Iris pigment epithelial cell (primary cell): Measurements from ENCODE around the gene FKBP5.
"Not testable (repeated sequence)": the region's sequence is repeated elsewhere in the genome, so short reads cannot be mapped to it uniquely, and the experiment has no call there.

ENCODE experiments used
- DNase-seq: peaks from one replicate; pipeline ENCODE4 v3.0.0-alpha.2; 2011; ENCODE audit warnings: low read depth

Gene FKBP5

GRCh38 chr6:35609588-35609987 lies 79.1 kb downstream of the FKBP5 start:
- DNase-seq = no peak

GRCh38 chr6:35607517-35608233 lies 81.0 kb downstream of the FKBP5 start:
- no peak for DNase-seq

DNA sequence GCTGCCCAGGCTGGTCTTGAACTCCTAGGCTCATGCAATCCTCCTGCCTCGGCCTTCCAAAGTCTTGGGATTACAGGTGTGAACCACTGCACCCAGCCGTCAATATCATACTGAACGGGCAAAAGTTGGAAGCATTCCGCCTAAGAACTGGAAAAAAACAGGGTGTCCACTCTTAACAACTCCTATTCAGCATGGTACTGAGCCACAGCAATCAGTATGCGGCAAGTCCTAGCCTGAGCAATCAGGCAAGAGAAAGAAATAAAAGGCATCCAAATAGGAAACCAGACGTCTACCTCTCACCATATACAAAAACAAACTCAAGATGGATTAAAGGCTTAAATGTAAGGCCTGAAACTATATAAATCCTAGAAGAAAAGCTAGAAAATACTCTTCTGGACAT lies 83.1 kb downstream of the FKBP5 start:
- DNase-seq = peak; percentile 46

- DNase-seq = no peak
Measured at GRCh38 chr6:35603326-35604202, 85.2 kb downstream of the FKBP5 start.

GRCh38 chr6:35602133-35602946 lies 86.4 kb downstream of the FKBP5 start:
- peak; percentile 73 for DNase-seq

DNA sequence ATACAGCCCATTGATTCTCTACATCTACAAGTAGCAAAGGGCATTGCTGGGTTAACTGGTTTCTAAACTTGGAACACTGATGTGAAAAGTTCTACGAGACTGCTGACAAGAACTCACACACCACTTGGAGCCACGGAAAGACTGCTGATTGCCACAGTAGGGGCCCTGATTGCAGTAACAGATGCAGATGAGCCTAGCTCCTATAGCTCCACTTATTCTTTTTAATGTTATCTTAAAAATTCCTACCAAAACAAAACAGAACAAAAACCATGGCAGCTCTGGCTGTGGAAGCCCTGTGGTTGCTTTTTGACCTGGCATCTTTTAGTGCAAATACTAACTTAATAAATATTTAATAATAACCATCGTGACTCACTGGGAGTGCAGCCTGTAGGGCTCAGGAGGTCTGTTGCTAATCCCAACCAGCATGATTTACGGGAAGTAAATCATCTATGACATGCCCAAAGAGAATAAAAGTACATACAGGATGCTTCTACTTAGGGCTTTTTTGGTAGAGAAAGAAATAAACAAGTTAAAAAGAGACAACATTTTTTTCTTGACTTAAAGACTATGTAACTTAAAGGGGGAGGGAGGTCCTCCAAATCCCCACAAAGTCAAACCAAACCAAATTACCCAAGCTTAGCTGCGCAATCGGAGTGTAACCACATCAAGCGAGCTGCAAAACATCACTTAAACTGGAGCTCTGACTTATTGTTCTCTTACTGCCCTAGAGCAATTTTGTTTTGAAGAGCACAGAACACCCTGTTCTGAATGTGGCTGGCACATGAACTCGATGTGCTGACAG lies 87.2 kb downstream of the FKBP5 start:
- peak; percentile 96 for DNase-seq

GRCh38 chr6:35600659-35601125 lies 88.0 kb downstream of the FKBP5 start:
- DNase-seq = peak; percentile 54

DNA sequence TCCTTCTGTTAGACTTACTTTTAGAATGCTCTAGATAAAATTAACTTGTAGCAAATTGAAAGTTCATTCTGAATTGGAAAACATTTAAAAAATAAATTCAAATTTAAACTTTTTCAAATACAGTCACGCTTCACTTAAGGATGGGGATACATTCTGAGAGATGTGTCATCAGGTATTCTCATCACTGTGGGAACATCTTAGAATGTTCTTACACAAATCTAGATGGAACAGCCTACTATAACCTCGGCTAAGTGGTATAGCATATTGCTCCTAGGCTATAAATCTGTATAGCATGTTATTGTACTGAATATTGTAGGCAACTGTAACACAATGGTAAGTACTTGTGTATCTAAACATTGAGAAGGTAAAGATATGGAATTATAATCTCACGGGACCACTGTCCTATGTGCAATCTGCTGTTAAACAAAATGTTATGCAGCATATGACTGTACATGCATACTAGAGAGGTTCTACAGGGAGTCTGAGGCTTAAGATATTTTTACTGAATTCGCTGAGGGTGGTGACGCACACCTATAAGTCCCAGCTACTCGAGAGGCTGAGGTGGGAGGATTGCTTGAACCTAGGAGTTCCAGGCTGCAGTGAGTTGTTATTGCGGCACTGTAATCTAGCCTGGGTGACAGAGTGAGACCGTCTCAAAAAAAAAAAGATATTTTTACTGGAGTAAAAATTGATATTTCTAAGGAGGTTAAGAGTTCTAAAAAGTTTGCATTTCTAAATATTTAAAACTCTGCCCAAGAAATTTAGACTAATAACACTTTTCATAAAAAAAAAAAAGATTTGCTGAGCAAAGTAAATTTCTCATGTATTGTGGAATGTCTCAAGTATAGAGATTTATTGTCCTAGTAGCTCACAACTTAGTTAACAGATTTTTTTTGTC lies 88.7 kb downstream of the FKBP5 start:
- DNase-seq = peak; percentile 69

DNA sequence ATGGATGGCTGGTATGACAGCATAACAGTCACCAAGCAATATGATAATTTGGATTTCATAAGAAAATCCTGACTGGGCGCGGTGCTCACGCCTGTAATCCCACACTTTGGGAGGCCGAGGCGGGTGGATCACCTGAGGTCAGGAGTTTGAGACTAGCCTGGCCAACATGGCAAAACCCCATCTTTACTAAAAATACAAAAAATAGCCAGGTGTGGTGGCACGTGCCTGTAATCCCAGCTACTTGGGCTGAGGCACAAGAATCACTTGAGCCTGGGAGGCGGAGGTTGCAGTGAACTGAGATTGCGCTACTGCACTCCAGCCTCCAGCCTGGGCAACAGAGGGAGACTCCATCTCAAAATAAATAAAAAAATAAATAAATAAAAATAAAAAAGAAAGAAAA lies 90.1 kb downstream of the FKBP5 start:
- not testable (repeated sequence) for DNase-seq

DNA sequence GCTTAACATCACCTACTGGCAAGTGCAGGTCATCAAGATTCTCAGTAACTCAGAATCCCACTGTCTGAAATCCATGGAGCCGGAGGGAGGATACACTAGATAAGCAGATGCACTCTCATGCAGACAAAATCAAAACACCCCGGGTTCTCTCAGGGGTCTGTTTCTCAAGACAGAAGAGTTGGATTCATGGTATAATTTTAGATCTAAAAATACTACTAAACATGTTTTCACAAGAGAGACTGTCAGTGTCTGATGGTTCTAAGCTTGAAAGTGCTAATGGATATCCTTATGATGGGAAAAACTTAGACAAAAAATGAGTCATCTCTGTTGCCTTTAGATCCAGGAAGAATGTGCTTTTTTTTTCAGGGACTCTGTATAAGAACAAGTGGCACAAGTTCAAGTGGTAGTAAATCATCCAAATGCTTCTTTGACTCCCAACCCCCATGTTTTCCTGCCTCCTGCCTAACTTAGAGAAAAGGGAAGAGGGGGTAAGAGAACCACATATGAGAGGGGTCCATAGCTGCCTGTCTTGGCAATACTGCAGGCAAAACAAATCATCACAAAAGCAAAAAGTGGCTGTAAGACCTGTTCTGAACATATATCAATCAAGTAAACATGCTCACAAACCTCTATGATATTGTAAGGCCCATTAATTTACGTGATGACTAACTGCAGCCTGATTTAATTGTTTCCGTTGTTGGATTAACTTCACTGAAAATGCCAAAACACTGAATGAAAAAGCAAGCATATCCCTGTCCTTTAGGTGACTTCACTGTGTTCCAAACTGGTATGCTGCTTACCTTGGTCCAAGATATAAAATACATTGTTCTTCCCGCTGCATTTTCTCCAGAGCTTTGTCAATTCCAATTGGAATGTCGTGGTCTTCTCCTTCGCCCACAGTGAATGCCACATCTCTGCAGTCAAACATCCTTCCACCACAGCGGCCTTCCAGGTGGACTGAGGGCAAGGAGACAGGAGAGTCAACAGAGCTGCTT lies 92.0 kb downstream of the FKBP5 start:
- DNase-seq = peak; percentile 93

- no peak for DNase-seq
Measured at GRCh38 chr6:35594503-35595186, 94.1 kb downstream of the FKBP5 start.

DNA sequence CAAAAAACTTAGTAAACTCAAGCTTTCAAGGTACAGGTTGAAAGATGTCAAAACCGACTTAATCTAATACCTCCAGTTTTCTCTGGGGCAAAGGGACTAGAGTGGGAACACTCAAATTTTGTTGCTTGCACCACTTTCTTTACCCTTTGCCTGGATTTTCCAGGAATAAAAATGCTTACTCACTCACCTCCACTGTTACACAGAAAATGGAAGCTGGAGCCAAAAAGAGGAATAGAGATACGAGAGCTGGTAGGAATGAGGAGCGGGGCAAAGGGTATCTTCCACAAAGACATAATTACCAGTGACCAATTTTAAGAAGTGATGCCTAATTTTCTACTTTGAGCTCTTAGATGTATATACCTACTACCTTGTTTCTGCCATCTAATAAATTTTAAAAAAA lies 96.5 kb downstream of the FKBP5 start:
- DNase-seq = no peak

DNA sequence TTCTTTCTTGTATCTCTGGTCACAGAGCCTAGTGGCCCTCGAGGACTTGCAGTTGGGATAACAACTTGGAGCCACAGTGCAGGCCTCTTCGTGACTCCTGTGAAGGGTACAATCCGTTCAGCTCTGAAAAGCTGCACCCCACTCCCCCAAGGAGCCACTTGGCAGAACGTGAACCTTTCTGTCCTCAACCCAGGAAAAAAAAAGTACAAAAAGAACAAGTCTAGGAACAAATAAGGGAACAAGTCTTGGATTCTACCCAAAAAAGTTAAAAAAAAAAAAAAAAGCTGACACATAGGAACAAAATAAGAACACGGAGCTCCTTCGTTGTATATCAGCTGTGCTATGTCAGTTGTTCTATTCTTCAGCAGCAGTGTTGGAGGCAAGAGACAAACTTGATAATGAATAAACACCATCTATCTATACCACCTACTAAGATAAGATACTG lies 98.1 kb downstream of the FKBP5 start:
- peak; percentile 47 for DNase-seq

GRCh38 chr6:35589904-35590303 lies 98.8 kb downstream of the FKBP5 start:
- DNase-seq = no peak

DNA sequence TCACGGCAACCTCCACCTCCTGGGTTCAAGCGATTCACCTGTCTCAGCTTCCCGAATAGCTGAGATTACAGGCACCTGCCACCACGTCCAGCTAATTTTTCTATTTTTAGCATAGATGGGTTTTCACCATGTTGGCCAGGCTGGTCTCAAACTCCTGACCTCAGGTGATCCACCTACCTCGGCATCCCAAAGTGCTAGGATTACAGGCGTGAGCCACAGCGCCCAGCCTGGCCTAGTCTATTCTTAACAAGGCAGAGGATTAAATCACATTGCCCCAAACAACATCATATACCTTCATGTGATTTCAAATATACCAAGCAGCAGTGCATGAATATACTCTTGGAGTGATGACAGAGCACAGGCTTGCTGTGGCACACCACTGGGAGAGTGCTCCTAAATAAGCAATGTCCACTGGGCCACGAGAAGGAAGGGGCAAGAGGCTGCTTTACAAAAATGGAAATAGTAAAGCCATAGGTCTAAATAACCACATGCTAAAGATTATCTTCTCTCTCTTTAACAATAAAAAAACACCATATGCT lies 99.4 kb downstream of the FKBP5 start:
- DNase-seq = no peak

DNA sequence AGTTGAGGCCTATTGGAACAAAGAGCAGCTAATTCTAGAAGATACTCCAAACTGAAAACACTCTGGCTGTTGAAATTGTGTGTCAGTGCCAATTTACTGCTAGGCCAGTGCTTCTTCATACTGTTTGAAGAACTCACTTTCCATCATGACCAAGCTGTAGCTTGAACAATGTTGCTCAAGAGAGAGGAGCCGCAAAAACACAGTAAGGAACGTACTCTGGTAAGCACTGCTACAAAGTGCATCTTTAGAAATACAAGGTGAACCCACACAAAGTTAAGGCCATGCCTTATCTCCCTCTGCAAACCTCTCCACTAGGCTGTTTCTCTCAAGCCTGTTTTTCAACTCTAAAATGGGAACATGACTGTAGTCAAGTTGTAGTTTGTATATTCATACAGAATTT lies 101.5 kb downstream of the FKBP5 start:
- DNase-seq = peak; percentile 52

GRCh38 chr6:35586542-35586941 lies 102.2 kb downstream of the FKBP5 start:
- no peak for DNase-seq

GRCh38 chr6:35585658-35586057 lies 103.1 kb downstream of the FKBP5 start:
- no peak for DNase-seq
